Measurements from ENCODE around the gene C16orf92.
"Not testable (repeated sequence)": the region's sequence is repeated elsewhere in the genome, so short reads cannot be mapped to it uniquely, and the experiment has no call there.

Gene C16orf92

DNA sequence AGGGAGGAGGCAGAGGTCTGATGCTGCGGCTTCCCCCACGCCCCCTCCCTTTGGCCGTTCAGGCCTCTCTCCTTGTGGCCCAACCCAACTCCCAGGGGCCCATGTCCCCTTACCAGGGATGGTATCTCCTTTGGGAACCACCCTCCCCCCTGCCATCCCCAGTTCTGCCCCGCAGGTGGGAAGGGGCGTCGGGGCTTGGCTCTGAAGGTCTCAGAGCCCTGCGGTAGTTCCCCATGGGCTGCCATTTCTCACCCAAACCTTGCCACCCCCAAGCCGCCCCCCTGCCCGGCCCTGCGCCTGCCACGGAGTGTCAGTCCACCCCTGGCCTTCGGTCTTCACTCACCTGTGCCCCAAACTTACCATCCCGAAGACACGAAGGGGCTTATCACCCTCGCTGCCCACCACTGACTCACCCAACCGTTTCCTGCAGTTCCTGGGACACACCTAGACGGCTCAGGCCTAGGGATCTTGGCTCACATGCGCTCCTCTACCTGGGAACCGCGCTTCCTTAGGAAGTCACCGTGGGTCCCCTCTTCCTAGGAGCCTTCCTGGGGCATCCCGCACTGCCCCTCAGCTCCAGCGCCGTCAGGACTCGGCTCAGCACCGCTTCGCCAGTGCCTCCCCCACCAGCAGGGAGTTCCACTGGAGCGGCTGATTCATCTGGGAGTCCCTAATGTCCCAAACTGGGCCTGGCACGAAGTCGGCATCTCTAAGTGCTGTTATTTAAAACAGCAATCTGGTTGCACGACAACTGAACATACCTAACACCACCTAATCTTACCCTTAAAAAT is 11.1 kb upstream of the C16orf92 start:
- TF ChIP-seq, protein P1, sequence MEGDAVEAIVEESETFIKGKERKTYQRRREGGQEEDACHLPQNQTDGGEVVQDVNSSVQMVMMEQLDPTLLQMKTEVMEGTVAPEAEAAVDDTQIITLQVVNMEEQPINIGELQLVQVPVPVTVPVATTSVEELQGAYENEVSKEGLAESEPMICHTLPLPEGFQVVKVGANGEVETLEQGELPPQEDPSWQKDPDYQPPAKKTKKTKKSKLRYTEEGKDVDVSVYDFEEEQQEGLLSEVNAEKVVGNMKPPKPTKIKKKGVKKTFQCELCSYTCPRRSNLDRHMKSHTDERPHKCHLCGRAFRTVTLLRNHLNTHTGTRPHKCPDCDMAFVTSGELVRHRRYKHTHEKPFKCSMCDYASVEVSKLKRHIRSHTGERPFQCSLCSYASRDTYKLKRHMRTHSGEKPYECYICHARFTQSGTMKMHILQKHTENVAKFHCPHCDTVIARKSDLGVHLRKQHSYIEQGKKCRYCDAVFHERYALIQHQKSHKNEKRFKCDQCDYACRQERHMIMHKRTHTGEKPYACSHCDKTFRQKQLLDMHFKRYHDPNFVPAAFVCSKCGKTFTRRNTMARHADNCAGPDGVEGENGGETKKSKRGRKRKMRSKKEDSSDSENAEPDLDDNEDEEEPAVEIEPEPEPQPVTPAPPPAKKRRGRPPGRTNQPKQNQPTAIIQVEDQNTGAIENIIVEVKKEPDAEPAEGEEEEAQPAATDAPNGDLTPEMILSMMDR (IDR thresholded peaks at IDR 0.05; ENCODE audit: insufficient read depth, low read depth, low read length, missing control alignments), result no peak
- no peak overlapping the region for H3K4me3 ChIP-seq (ENCODE audit: low read depth, low read length)
- no peak for DNase-seq (ENCODE audit: low read depth)

DNA sequence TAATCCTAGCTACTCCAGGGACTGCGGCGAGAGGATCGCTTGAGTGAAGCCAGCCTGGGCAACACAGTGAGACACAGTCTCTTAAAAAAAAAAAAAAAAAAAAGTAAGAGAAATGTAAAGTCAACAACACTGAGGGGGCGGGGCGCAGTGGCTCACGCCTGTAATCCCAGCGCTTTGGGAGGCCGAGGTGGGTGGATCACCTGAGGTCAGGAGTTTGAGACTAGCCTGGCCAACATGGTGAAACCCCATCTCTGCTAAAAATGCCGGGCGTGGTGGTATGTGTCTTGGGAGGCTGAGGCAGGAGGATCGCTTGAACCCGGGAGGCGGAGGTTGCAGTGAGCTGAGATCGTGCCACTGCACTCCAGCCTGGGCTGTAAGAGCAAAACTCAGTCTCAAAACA is 10.4 kb upstream of the C16orf92 start:
- DNase-seq (ENCODE audit: low read depth); H3K4me3 ChIP-seq (ENCODE audit: low read depth, low read length): not testable (repeated sequence)

DNA sequence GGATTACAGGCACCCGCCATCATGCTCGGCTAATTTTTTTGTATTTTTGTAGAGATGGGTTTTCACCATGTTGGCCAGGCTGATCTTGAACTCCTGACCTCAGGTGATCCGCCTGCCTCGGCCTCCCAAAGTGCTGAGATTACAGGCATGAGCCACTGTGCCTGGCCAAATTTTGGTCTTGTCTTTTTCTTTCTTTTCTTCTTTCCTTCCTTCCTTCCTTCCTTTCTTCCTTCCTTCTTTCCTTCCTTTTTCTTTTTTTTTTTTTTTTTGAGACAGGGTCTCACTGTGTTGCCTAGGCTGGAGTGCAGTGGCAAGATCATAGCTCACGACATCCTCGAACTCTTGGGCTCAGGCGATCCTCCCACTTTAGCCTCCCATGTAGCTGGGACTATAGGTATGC is 7.5 kb upstream of the C16orf92 start:
- not testable (repeated sequence) for DNase-seq (ENCODE audit: low read depth); H3K4me3 ChIP-seq (ENCODE audit: low read depth, low read length)

DNA sequence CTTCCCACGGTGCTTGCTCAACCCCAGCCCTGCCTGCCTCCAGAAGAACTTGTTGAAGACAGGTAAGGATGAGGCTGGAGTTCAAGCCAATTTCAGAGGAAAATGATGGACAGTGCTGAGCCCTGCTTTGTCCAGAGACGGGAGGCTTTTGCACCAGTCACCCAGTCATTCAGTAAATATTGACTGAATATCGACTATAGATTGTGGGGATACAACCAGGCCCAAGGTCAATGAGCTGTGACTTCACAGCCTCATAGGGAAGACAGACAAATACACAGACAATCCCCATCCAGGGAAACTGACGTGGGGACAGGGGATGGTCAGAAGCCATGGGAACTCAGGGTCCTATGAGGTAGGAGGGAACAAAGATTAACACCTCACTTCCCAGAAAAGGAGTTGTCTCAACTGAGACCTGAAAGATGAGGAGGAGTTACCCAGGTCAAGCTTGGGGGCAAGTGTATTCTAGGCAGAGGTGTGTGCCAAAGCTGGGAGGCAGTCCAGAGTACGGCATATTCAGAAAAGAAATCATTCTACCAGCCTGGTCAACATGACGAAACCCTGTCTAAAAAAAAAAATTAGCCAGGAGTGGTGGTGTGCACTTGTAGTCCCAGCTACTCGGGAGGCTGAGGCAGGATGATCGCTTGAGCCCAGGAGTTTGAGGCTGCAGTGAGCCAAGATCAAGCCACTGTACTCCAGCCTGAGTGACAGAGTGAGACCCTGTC is 6.3 kb upstream of the C16orf92 start:
- DNase-seq (ENCODE audit: low read depth), result no peak
- TF ChIP-seq, protein P1 (IDR thresholded peaks at IDR 0.05; ENCODE audit: insufficient read depth, low read depth, low read length, missing control alignments), result no peak
- no peak overlapping the region for H3K4me3 ChIP-seq (ENCODE audit: low read depth, low read length)

DNA sequence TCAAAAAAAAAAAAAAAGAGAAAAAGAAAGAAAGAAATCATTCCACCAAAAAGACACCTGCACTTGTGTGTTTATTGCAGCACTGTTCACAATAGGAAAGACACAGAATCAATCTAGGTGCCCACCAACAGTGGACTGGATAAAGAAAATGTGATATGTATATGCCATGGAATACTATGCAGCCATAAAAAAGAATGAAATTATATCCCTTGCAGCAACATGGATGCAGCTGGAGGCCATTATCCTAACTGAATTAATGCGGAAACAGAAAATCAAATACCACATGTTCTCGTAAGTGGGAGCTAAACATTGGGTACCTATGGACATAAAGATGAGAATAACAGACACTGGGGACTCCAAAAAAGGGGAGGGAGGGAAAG is 5.7 kb upstream of the C16orf92 start:
- no peak overlapping the region for H3K4me3 ChIP-seq (ENCODE audit: low read depth, low read length)
- TF ChIP-seq, protein P1 (IDR thresholded peaks at IDR 0.05; ENCODE audit: insufficient read depth, low read depth, low read length, missing control alignments), result no peak
- no peak for DNase-seq (ENCODE audit: low read depth)

DNA sequence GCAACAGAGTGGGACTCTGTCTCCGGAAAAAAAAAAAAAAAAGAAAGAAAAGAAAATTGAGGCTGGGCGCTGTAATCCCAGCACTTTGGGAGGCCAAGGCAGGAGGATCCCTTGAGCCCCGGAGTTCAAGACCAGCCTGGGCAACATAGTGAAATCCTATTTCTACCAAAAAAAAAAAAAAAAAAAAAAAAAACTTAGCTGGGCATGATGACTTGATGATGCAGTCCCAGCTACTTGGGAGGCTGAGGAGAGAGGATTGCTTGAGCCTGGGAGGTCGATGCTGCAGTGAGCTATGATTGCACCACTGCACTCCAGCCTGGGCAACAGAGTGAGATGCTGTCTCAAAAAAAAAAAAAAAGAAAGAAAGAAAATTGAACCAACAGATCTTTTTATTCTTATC is 5.1 kb upstream of the C16orf92 start:
- DNase-seq (ENCODE audit: low read depth); H3K4me3 ChIP-seq (ENCODE audit: low read depth, low read length): not testable (repeated sequence)

DNA sequence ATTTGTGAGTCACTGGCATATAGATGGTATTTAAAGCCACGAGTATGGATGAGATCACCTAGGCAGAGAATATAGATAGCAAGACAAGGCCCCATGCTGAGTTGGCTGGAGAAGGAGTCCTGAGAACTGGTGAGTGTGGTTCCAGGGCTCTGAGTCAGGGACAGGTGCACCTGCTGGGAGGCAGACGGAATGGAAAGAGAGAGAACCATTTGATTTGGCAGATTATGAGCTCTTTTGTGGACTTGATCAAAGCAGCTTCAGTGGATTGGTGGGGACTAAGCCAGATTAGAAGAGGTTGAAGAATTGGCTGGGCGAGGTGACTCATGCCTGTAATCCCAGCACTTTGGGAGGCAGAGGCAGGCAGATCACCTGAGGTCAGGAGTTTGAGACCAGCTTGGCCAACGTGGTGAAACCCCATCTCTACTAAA is 4.3 kb upstream of the C16orf92 start:
- DNase-seq (ENCODE audit: low read depth), result no peak
- H3K4me3 ChIP-seq (ENCODE audit: low read depth, low read length), result no peak overlapping the region
- TF ChIP-seq, protein P1 (IDR thresholded peaks at IDR 0.05; ENCODE audit: insufficient read depth, low read depth, low read length, missing control alignments), result no peak

DNA sequence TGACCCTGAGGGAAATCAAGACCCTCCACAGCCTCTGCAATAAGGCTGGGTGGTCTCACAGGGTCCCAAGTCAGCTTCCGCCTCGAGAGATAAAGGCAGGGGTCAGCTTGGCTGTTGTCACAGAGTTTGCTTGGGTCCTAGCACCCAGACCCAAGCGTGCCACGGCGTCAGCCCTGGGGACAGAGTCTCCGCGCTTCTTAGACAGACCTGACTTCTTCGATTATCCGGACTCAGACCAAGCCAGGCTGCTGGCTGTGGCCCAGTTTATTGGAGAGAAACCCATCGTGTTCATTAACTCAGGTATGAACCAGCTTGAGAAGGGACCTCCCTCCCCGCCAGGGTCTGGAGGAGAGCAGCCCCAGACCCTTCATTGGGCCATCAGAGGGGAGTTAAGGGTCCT is 588 bp downstream of the C16orf92 start:
- TF ChIP-seq, protein P1 (IDR thresholded peaks at IDR 0.05; ENCODE audit: insufficient read depth, low read depth, low read length, missing control alignments), result no peak
- no peak overlapping the region for H3K4me3 ChIP-seq (ENCODE audit: low read depth, low read length)
- DNase-seq (ENCODE audit: low read depth), result no peak

Data from GM12865 (cell line).